Vagina (tissue), 2 donors: ENCODE measurements around the gene RBBP8NL.

Experiments used
- CTCF ChIP-seq, 3 experiments: fragments of 450-650 bp in 2 of 3; fragments of 200-600 bp in 1 of 3; sonication (generic) in 1 of 3; IDR thresholded peaks; one replicate each; pipeline ENCODE4 v1.5.1; 2017 to 2019; ENCODE audit warnings: antibody characterized with exemption in 3 of 3, mild to moderate bottlenecking in 2 of 3, moderate library complexity in 2 of 3
- POLR2AphosphoS5 ChIP-seq, 2 donors: sonication (generic); formaldehyde crosslinking; IDR thresholded peaks; one replicate each; pipeline ENCODE4 v1.9.0; 2017; ENCODE audit warnings: antibody characterized with exemption in 2 of 2, mild to moderate bottlenecking in 2 of 2, low read depth in 1 of 2; ENCODE audit not compliant: insufficient read depth in 1 of 2

DNA sequence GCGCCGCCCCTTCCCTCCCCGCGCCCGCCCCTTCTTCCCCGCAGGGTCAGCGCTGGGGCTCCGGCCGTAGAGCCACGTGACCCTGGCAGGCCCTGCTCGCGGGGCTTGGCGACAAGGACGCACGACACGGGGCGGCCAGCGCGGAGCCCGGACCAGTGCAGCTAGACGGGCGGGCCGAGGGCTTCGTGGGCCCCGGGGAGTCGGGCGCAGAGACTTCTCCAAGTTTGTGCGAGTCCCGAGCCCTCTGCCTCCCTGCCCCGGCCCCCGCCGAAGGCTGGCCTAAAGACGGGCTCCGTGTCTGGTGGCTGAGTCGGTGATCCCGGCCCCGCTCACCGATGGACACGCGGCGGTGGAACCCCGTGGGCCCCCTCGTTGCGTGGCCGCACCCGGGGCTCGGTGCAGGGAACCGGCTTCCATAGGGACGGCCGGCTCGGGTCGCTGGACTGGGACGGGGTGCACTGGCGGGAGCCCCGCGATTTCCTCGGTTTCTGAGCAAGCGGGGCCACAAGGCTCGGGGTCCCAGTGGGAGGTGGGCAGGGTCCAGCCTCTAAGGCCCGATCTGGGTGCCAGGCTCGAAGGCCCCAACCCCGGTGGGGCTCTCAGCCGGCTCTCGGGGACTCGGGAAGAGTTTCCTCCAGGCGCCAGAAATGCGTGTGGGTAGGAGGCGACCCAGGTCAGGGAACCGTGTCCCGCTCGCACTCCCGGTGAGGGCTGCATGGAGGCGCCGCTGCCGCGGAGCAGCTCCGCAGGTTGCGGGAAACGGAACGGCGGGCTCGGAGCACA is 48.9 kb upstream of the RBBP8NL start:
- no peak for TF ChIP-seq CTCF (IDR thresholded peaks at IDR 0.05)
- no peak for TF ChIP-seq POLR2AphosphoS5 (IDR thresholded peaks at IDR 0.05; ENCODE audit: insufficient read depth in 1 of 2, low read depth in 1 of 2)
